Stimulated activated CD8-positive, alpha-beta memory T cell treated with anti-CD3 and anti-CD28 coated beads, Interleukin-15, amount 100 ng/mL, for 4 hours (primary cell): ENCODE results near the gene AOC2.
"Not testable (repeated sequence)": the region's sequence is repeated elsewhere in the genome, so short reads cannot be mapped to it uniquely, and the experiment has no call there.

ENCODE experiments used
- DNase-seq, 2 donors: peaks; one replicate each; pipeline ENCODE4 v3.0.0-alpha.2; 2020; ENCODE audit warnings: low read depth in 2 of 2

AOC2 gene

GRCh38 chr17:42855048-42855596 is 10.7 kb downstream of the AOC2 start:
- no peak for DNase-seq

GRCh38 chr17:42856093-42856492 is 11.7 kb downstream of the AOC2 start:
- DNase-seq = not testable (repeated sequence)

- not testable (repeated sequence) for DNase-seq
Observed at GRCh38 chr17:42856516-42856915, 12.1 kb downstream of the AOC2 start.

- no peak for DNase-seq
Observed at GRCh38 chr17:42857389-42857788, 13.0 kb downstream of the AOC2 start.

- DNase-seq = no peak
Observed at GRCh38 chr17:42865638-42866094, 21.3 kb downstream of the AOC2 start.

GRCh38 chr17:42866216-42866615 is 21.8 kb downstream of the AOC2 start:
- no peak for DNase-seq

- DNase-seq = no peak
Observed at GRCh38 chr17:42866631-42867575, 22.5 kb downstream of the AOC2 start.

- DNase-seq = not testable (repeated sequence)
Observed at GRCh38 chr17:42867694-42868261, 23.4 kb downstream of the AOC2 start.

- no peak for DNase-seq
Observed at GRCh38 chr17:42868338-42868737, 24.0 kb downstream of the AOC2 start.

- no peak for DNase-seq
Observed at GRCh38 chr17:42871647-42872046, 27.3 kb downstream of the AOC2 start.

- DNase-seq = no peak
Observed at GRCh38 chr17:42872251-42872965, 28.0 kb downstream of the AOC2 start.

- DNase-seq = no peak
Observed at GRCh38 chr17:42873315-42873714, 28.9 kb downstream of the AOC2 start.

- not testable (repeated sequence) for DNase-seq
Observed at GRCh38 chr17:42873932-42874695, 29.7 kb downstream of the AOC2 start.

GRCh38 chr17:42877037-42877436 is 32.7 kb downstream of the AOC2 start:
- DNase-seq = no peak

GRCh38 chr17:42878123-42878880 is 33.9 kb downstream of the AOC2 start:
- no peak for DNase-seq

GRCh38 chr17:42878924-42879595 is 34.7 kb downstream of the AOC2 start:
- DNase-seq = no peak

GRCh38 chr17:42879596-42879985 is 35.2 kb downstream of the AOC2 start:
- no peak for DNase-seq

GRCh38 chr17:42880776-42881310 is 36.5 kb downstream of the AOC2 start:
- no peak for DNase-seq

GRCh38 chr17:42881706-42882105 is 37.3 kb downstream of the AOC2 start:
- not testable (repeated sequence) for DNase-seq

- DNase-seq = no peak
Observed at GRCh38 chr17:42882166-42882565, 37.8 kb downstream of the AOC2 start.
